Measurements from ENCODE around the gene NEMF.
"Not testable (repeated sequence)": the region's sequence is repeated elsewhere in the genome, so short reads cannot be mapped to it uniquely, and the experiment has no call there.

NEMF gene

GRCh38 chr14:49766839-49767238 lies 85.7 kb downstream of the NEMF start:
- TF ChIP-seq CTCF (IDR thresholded peaks at IDR 0.05; ENCODE audit: low read length, missing control alignments), result no peak
- peak overlapping the region; percentile 95 for H3K4me3 ChIP-seq (replicated peaks; ENCODE audit: low read depth, low read length)
- no peak for DNase-seq (ENCODE audit: low read depth)

GRCh38 chr14:49761839-49762551 lies 90.6 kb downstream of the NEMF start:
- no peak for DNase-seq (ENCODE audit: low read depth)
- no peak overlapping the region for H3K4me3 ChIP-seq (replicated peaks; ENCODE audit: low read depth, low read length)
- no peak for TF ChIP-seq CTCF (IDR thresholded peaks at IDR 0.05; ENCODE audit: low read length, missing control alignments)

- DNase-seq (ENCODE audit: low read depth), result no peak
- H3K4me3 ChIP-seq (replicated peaks; ENCODE audit: low read depth, low read length), result no peak overlapping the region
- TF ChIP-seq CTCF (IDR thresholded peaks at IDR 0.05; ENCODE audit: low read length, missing control alignments), result no peak
Observed at GRCh38 chr14:49755378-49755777, 97.2 kb downstream of the NEMF start.

- DNase-seq (ENCODE audit: low read depth), result no peak
- no peak for TF ChIP-seq CTCF (IDR thresholded peaks at IDR 0.05; ENCODE audit: low read length, missing control alignments)
- H3K4me3 ChIP-seq (replicated peaks; ENCODE audit: low read depth, low read length), result no peak overlapping the region
Observed at GRCh38 chr14:49754570-49755097, 98.0 kb downstream of the NEMF start.

GRCh38 chr14:49746476-49746875 lies 106.1 kb downstream of the NEMF start:
- not testable (repeated sequence) for DNase-seq (ENCODE audit: low read depth); H3K4me3 ChIP-seq (replicated peaks; ENCODE audit: low read depth, low read length)

GRCh38 chr14:49745191-49745590 lies 107.4 kb downstream of the NEMF start:
- no peak overlapping the region for H3K4me3 ChIP-seq (replicated peaks; ENCODE audit: low read depth, low read length)
- no peak for TF ChIP-seq CTCF (IDR thresholded peaks at IDR 0.05; ENCODE audit: low read length, missing control alignments)
- no peak for DNase-seq (ENCODE audit: low read depth)

GRCh38 chr14:49735669-49736068 lies 116.9 kb downstream of the NEMF start:
- not testable (repeated sequence) for DNase-seq (ENCODE audit: low read depth); H3K4me3 ChIP-seq (replicated peaks; ENCODE audit: low read depth, low read length)

GRCh38 chr14:49733836-49734235 lies 118.8 kb downstream of the NEMF start:
- no peak overlapping the region for H3K4me3 ChIP-seq (replicated peaks; ENCODE audit: low read depth, low read length)
- TF ChIP-seq CTCF (IDR thresholded peaks at IDR 0.05; ENCODE audit: low read length, missing control alignments), result no peak
- no peak for DNase-seq (ENCODE audit: low read depth)

Measured in fibroblast of pulmonary artery (primary cell).